Heart left ventricle (tissue), 16 donors: Measurements from ENCODE around the gene HDGFL2. TPM values are rescaled to one million over a fixed set of nuclear protein-coding genes. Genes with fewer than 3 reads are reported as not detected.
A peak's percentile ranks its signal among the peaks of the same experiment; 100 is the strongest.

ENCODE experiments used
- ATAC-seq, 4 donors: fragments of 200-7000 bp; cut with Tn5 transposase; one replicate each; pipeline ENCODE4 v1.9.1; 2020 to 2022; ENCODE audit warnings: moderate library complexity in 4 of 4, mild to moderate bottlenecking in 3 of 4, moderate number of reproducible peaks in 1 of 4
- DNase-seq, 5 donors: peaks; one replicate each; pipeline ENCODE4 v3.0.0-alpha.2; 2020
- H3K27ac ChIP-seq, 12 donors: fragments of 200-600 bp; sonication (generic) in 4 of 12; one replicate each; pipeline versions ENCODE4 v1.5.0 to v1.8.0; 2016 to 2022; ENCODE audit warnings: mild to moderate bottlenecking in 2 of 12
- H3K27me3 ChIP-seq, 9 donors: fragments of 200-600 bp; sonication (generic) in 2 of 9; one replicate each; pipeline versions ENCODE4 v1.5.1 to v1.8.0; 2016 to 2022; ENCODE audit warnings: mild to moderate bottlenecking in 3 of 9
- H3K36me3 ChIP-seq, 9 donors: fragments of 200-600 bp; sonication (generic) in 2 of 9; one replicate each; pipeline versions ENCODE4 v1.5.0 to v1.8.0; 2018 to 2022; ENCODE audit warnings: mild to moderate bottlenecking in 2 of 9
- H3K4me1 ChIP-seq, 12 donors: fragments of 200-600 bp; sonication (generic) in 4 of 12; one replicate each; pipeline versions ENCODE4 v1.5.0 to v1.8.0; 2016 to 2022; ENCODE audit warnings: mild to moderate bottlenecking in 3 of 12
- H3K4me3 ChIP-seq, 12 donors: fragments of 200-600 bp; sonication (generic) in 4 of 12; one replicate each; pipeline versions ENCODE4 v1.5.0 to v1.8.0; 2017 to 2022; ENCODE audit warnings: mild to moderate bottlenecking in 9 of 12, moderate library complexity in 4 of 12
- H3K9me3 ChIP-seq, 12 donors: fragments of 200-600 bp; sonication (generic) in 4 of 12; one replicate each; pipeline versions ENCODE4 v1.5.0 to v1.8.0; 2016 to 2022; ENCODE audit warnings: mild to moderate bottlenecking in 1 of 12
- POLR2A ChIP-seq, 2 donors: fragments of 450-650 bp; IDR thresholded peaks; one replicate each; pipeline ENCODE4 v1.6.1; 2017; ENCODE audit warnings: antibody characterized with exemption in 2 of 2, mild to moderate bottlenecking in 2 of 2, moderate library complexity in 2 of 2
- WGBS, 4 donors: extraction: QIAGEN DNeasy Blood & Tissue Kit in 2 of 4; methylation state at CpG; one replicate each; pipeline versions ENCODE4 v1.1.5 to v1.1.7; 2013 to 2018; 5-methylcytosine and 5-hydroxymethylcytosine counted together
- intact Hi-C, 10 donors: fragments of 100-400 bp; cut with DNase I; formaldehyde crosslinking; loops; one replicate each; pipeline versions ENCODE4 v1.11.1 to v1.14.2; 2022
- polyA plus RNA-seq, 2 donors: library from polyadenylated mRNA; stranded (reverse); fragments of 200-250 nt; gene quantifications; one replicate each; pipeline ENCODE4 v1.2.3, GENCODE V29; 2013
- total RNA-seq, 9 donors: library from RNA; depleted of rRNA in 2 of 9; stranded (reverse); fragments of >200 nt in 2 of 9; fragmentation: NEBNext Ultra II Directional in 3 of 9; extraction: Animal tissue kit (Norgen Biotek cat#: 25700) in 3 of 9; gene quantifications; one replicate each; pipeline versions ENCODE4 v1.1.0 to v1.2.4, GENCODE V29; 2016 to 2023
- TF ChIP-seq, protein P1 (sequence below), 12 donors: fragments of 200-600 bp; sonication (generic) in 4 of 12; IDR thresholded peaks; one replicate each; pipeline versions ENCODE4 v1.5.0 to v1.8.0; 2018 to 2022; ENCODE audit warnings: antibody characterized with exemption in 12 of 12, mild to moderate bottlenecking in 5 of 12
- donor health status: ischemic (EF 13 %, LVEDD 7.1; RV severe dilation, severe dysfunction).
- donor health status: healthy with polysubstance abuse.
- donor health status: DM: no; HTN: yes; CAD: no.
- donor health status: DM: no; HTN: no; CAD: no.
- donor health status: ischemic (EF 25% LVEDD 6.9; RV normal size, moderate dysfunction).
- donor health status: ischemic (EF 25% LVEDD 5.7; RV mildly dilated, moderate dysfunction).
- donor health status: healthy.
- donor health status: DM: yes; HTN: yes; CAD: no.
- donor health status: ischemic (EF 35%, LVEDD 5.7; RV mildly dilated, moderate dysfunction).
- donor health status: nonischemic (EF 11% LVEDD 7.7; RV severe dilation, severe dysfunction).
- donor health status: DM: yes; HTN: yes; CAD: no.
- donor health status: PGD.
- donor health status: ischemic (EF 29% LVEDD 5.4; RV normal size, mild dysfunction).
- donor health status: nonischemic (EF 23%, LVEDD 6.1; RV moderate dilation, normal function).

Gene HDGFL2
- total and polyA plus RNA-seq, 11 donors: 20.8 to 235 (median 30.7) TPM

DNA sequence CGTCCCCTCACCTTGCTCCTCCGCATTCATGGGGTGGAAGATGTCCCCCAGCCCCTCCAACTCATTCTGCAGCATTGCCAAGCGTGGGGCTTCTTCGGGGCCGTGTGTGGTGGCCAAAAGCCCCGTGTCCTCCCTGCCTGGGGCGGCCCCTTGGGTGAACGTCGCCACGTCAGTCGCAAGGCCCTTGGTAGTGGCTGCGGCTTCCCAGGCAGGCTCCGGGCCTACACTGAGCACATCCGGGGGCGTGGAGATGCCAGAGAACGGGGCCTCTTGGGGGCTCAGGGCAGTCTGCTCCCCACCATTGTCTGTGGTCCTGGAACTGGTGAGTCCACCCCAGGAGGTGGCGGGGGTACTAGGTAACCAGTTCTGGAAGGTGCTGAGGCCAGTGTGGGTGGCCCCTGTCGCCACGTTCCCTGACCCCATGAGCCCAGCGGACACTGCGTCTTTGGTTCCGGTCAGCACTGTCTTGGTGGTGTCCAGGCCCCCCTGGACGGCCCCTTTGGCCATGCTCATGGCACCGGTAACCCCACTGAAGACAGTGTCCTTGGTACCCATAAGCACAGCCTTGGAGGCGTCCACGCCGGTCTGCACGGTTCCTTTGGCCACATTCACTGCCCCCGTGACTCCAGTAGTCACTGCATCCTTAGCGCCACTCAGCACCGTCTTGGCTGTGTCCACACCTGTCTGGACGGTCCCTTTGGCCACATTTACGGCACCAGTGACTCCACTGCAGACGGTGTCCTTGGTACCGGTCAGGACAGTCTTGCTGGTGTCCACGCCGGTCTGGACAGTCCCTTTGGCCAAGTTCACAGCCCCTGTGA is 38.5 kb downstream of the HDGFL2 start:
- peak overlapping the region in 1 of 12 donors; percentile 11 for H3K27ac ChIP-seq
- intact Hi-C loops: no loop called here
- H3K27me3 ChIP-seq: no peaks in the 10 kb centered on the region
- peaks cover 0 to 56% (median 18%) of the 10 kb centered on the region in 9 donors for H3K36me3 ChIP-seq
- WGBS, 4 donors: 85 to 88% (median 88%) methylated on average over 26 to 37 of the region's 37 CpGs
- H3K4me3 ChIP-seq: no peak overlapping the region
- H3K9me3 ChIP-seq: no peaks in the 10 kb centered on the region
- TF ChIP-seq POLR2A (IDR thresholded peaks at IDR 0.05): no peak
- TF ChIP-seq, protein P1, sequence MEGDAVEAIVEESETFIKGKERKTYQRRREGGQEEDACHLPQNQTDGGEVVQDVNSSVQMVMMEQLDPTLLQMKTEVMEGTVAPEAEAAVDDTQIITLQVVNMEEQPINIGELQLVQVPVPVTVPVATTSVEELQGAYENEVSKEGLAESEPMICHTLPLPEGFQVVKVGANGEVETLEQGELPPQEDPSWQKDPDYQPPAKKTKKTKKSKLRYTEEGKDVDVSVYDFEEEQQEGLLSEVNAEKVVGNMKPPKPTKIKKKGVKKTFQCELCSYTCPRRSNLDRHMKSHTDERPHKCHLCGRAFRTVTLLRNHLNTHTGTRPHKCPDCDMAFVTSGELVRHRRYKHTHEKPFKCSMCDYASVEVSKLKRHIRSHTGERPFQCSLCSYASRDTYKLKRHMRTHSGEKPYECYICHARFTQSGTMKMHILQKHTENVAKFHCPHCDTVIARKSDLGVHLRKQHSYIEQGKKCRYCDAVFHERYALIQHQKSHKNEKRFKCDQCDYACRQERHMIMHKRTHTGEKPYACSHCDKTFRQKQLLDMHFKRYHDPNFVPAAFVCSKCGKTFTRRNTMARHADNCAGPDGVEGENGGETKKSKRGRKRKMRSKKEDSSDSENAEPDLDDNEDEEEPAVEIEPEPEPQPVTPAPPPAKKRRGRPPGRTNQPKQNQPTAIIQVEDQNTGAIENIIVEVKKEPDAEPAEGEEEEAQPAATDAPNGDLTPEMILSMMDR (IDR thresholded peaks at IDR 0.05): no peak
- DNase-seq: peak in 1 of 5 donors; percentile 7
- ATAC-seq: peak in 3 of 4 donors; percentile 5 to 11 (median 11)
- peaks cover 0 to 35% (median 0%) of the 10 kb centered on the region in 12 donors for H3K4me1 ChIP-seq

DNA sequence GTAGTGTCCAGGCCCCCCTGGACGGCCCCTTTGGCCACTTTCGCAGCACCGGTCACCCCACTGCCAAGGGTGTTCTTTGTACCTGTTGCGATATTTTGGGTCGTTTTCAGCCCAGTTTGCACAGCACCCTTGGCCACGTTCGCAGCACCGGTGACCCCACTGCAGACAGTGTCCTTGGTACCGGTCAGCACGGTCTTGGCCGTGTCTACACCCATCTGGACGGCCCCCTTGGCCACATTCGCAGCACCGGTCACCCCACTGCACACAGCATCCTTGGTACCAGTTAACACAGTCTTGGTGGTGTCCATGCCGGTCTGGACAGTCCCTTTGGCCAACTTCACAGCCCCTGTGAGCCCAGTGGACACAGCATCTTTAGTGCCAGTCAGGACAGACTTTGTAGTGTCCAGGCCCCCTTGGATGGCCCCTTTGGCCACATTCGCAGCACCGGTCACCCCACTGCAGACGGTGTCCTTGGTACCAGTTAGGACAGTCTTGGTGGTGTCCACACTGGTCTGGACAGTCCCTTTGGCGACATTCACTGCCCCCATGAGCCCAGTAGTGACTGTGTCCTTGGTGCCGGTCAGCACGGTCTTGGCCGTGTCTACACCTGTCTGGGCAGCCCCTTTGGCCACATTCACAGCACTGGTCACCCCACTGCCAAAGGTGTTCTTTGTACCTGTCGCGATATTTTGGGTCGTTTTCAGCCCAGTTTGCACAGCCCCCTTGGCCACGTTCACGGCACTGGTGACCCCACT is 39.4 kb downstream of the HDGFL2 start:
- Histone ChIP-seq H3K36me3 (peaks cover 0 to 53% (median 12%) of the 10 kb centered on the region in 9 donors), H3K27me3 (no peaks in the 10 kb centered on the region), H3K9me3 (no peaks in the 10 kb centered on the region), H3K4me3 (no peak overlapping the region), H3K27ac (no peak overlapping the region), H3K4me1 (peaks cover 0 to 43% (median 0%) of the 10 kb centered on the region in 12 donors)
- DNase-seq (peak in 1 of 5 donors; percentile 5), ATAC-seq (peak in 2 of 4 donors; percentile 6 to 14)
- WGBS, 4 donors: 80 to 90% (median 88%) methylated on average over 26 to 27 of the region's 27 CpGs
- intact Hi-C loops: no loop called here
- no peak for TF ChIP-seq POLR2A (IDR thresholded peaks at IDR 0.05)
- TF ChIP-seq, protein P1 (IDR thresholded peaks at IDR 0.05): no peak

DNA sequence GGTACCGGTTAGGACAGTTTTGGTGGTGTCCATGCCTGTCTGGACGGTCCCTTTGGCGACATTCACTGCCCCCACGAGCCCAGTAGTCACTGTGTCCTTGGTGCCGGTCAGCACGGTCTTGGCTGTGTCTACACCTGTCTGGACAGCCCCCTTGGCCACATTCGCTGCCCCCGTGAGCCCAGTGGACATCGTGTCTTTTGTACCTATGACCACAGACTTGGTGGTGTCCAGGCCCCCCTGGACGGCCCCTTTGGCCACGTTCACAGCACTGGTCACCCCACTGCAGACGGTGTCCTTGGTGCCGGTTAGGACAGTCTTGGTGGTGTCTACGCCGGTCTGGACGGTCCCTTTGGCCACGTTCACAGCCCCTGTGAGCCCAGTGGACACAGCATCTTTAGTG is 40.0 kb downstream of the HDGFL2 start:
- Histone ChIP-seq H3K27me3 (no peaks in the 10 kb centered on the region), H3K9me3 (no peaks in the 10 kb centered on the region), H3K36me3 (peaks cover 0 to 48% (median 11%) of the 10 kb centered on the region in 9 donors), H3K27ac (no peak overlapping the region), H3K4me1 (peaks cover 0 to 41% (median 0%) of the 10 kb centered on the region in 12 donors), H3K4me3 (no peak overlapping the region)
- WGBS, 4 donors: 85 to 92% (median 89%) methylated on average over 14 to 17 of the region's 17 CpGs
- TF ChIP-seq, protein P1 (IDR thresholded peaks at IDR 0.05): no peak
- no peak for TF ChIP-seq POLR2A (IDR thresholded peaks at IDR 0.05)
- ATAC-seq (no peak), DNase-seq (peak in 1 of 5 donors; percentile 4)
- intact Hi-C loops: no loop called here

- H3K27ac ChIP-seq: peak overlapping the region in 1 of 12 donors; percentile 24
- H3K4me1 ChIP-seq: peaks cover 0 to 33% (median under 1%) of the 10 kb centered on the region in 12 donors
- no peaks in the 10 kb centered on the region for H3K27me3 ChIP-seq
- intact Hi-C loops: no loop called here
- TF ChIP-seq POLR2A (IDR thresholded peaks at IDR 0.05): no peak
- TF ChIP-seq, protein P1 (IDR thresholded peaks at IDR 0.05): no peak
- no peaks in the 10 kb centered on the region for H3K9me3 ChIP-seq
- no peak overlapping the region for H3K4me3 ChIP-seq
- no peak for ATAC-seq
- 88 to 93% (median 92%) methylated on average over 15 to 17 of the region's 17 CpGs for WGBS, 4 donors
- H3K36me3 ChIP-seq: peaks cover 0 to 38% (median 7%) of the 10 kb centered on the region in 9 donors
- DNase-seq: no peak
Observed at GRCh38 chr19:4513248-4513647, 41.2 kb downstream of the HDGFL2 start.
